KMS-11 (cell line): Measurements from ENCODE around the gene GPR173.
A peak's percentile ranks its signal among the peaks of the same experiment; 100 is the strongest.

Experiments
- H2AFZ ChIP-seq: fragments of 200-600 bp; sonication (generic); 2 replicates; pipeline ENCODE4 v1.6.1; 2016; ENCODE audit warnings: antibody characterized with exemption, mixed run types, low read depth
- H3K27ac ChIP-seq: fragments of 200-600 bp; sonication (generic); 2 replicates; pipeline ENCODE4 v1.6.1; 2016; ENCODE audit warnings: mild to moderate bottlenecking, mixed run types
- H3K27me3 ChIP-seq: fragments of 200-600 bp; sonication (generic); 2 replicates; pipeline ENCODE4 v1.6.1; 2017; ENCODE audit warnings: mild to moderate bottlenecking, low read depth, mixed run types, moderate library complexity; ENCODE audit not compliant: insufficient read depth
- H3K36me3 ChIP-seq: fragments of 200-600 bp; sonication (generic); 2 replicates; pipeline ENCODE4 v1.6.1; 2017; ENCODE audit warnings: mild to moderate bottlenecking, mixed run types; ENCODE audit not compliant: insufficient read depth
- H3K4me1 ChIP-seq: fragments of 200-600 bp; sonication (generic); 2 replicates; pipeline ENCODE4 v1.6.1; 2016; ENCODE audit warnings: mild to moderate bottlenecking, low read depth, mixed run types; ENCODE audit not compliant: poor library complexity, severe bottlenecking
- H3K4me2 ChIP-seq: fragments of 200-600 bp; sonication (generic); 2 replicates; pipeline ENCODE4 v1.7.0; 2016; ENCODE audit warnings: mild to moderate bottlenecking, mixed run types
- H3K4me3 ChIP-seq: fragments of 200-600 bp; sonication (generic); IDR thresholded peaks from 2 replicates; pipeline ENCODE4 v1.6.1; 2017; ENCODE audit warnings: low read depth, low read length, mixed read lengths; ENCODE audit not compliant: insufficient read depth
- H3K79me2 ChIP-seq: fragments of 200-600 bp; sonication (generic); 2 replicates; pipeline ENCODE4 v1.6.1; 2016; ENCODE audit warnings: low read depth, mixed run types; ENCODE audit not compliant: insufficient read depth
- H3K9ac ChIP-seq: fragments of 200-600 bp; sonication (generic); 2 replicates; pipeline ENCODE4 v1.6.1; 2016; ENCODE audit warnings: mild to moderate bottlenecking, mixed run types
- H4K20me1 ChIP-seq: fragments of 200-600 bp; sonication (generic); 2 replicates; pipeline ENCODE4 v1.6.1; 2016; ENCODE audit warnings: mild to moderate bottlenecking, mixed run types; ENCODE audit not compliant: insufficient read depth
- TF ChIP-seq, protein P1 (sequence below): fragments of 200-600 bp; sonication (generic); conservative IDR thresholded peaks from 2 replicates; pipeline ENCODE4 v1.6.1; 2017; ENCODE audit warnings: low read depth, mild to moderate bottlenecking, antibody characterized with exemption, low read length, moderate library complexity, mixed read lengths

GPR173 gene

GRCh38 chrX:53091354-53091753 lies 42.8 kb downstream of the GPR173 start:
- Histone ChIP-seq H3K4me3 (no peak overlapping the region), H3K9ac (no peak overlapping the region), H3K79me2 (no peaks in the 10 kb centered on the region), H3K36me3 (no peaks in the 10 kb centered on the region), H3K27me3 (no peaks in the 10 kb centered on the region), H3K4me2 (no peak overlapping the region), H3K4me1 (peaks cover 3% of the 10 kb centered on the region), H3K27ac (no peak overlapping the region), H4K20me1 (no peaks in the 10 kb centered on the region), H2AFZ (no peak overlapping the region)
- TF ChIP-seq, protein P1, sequence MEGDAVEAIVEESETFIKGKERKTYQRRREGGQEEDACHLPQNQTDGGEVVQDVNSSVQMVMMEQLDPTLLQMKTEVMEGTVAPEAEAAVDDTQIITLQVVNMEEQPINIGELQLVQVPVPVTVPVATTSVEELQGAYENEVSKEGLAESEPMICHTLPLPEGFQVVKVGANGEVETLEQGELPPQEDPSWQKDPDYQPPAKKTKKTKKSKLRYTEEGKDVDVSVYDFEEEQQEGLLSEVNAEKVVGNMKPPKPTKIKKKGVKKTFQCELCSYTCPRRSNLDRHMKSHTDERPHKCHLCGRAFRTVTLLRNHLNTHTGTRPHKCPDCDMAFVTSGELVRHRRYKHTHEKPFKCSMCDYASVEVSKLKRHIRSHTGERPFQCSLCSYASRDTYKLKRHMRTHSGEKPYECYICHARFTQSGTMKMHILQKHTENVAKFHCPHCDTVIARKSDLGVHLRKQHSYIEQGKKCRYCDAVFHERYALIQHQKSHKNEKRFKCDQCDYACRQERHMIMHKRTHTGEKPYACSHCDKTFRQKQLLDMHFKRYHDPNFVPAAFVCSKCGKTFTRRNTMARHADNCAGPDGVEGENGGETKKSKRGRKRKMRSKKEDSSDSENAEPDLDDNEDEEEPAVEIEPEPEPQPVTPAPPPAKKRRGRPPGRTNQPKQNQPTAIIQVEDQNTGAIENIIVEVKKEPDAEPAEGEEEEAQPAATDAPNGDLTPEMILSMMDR, result no peak

GRCh38 chrX:53093177-53093655 lies 44.6 kb downstream of the GPR173 start:
- peak overlapping the region; percentile 87 for H3K27ac ChIP-seq
- peaks cover 3% of the 10 kb centered on the region for H3K4me1 ChIP-seq
- TF ChIP-seq, protein P1, result peak; percentile 81
- peak overlapping the region; percentile 85 for H3K4me2 ChIP-seq
- H3K36me3 ChIP-seq, result no peaks in the 10 kb centered on the region
- no peaks in the 10 kb centered on the region for H4K20me1 ChIP-seq
- H3K4me3 ChIP-seq, result no peak overlapping the region
- peak overlapping the region; percentile 70 for H2AFZ ChIP-seq
- H3K27me3 ChIP-seq, result no peaks in the 10 kb centered on the region
- H3K79me2 ChIP-seq, result no peaks in the 10 kb centered on the region
- H3K9ac ChIP-seq, result peak overlapping the region; percentile 63

GRCh38 chrX:53093748-53094581 lies 45.4 kb downstream of the GPR173 start, which contains the start of gene KANTR:
Gene KANTR, plus strand, starts transcription at chrX:53094142. Its CDS starts 30,131 bp downstream, at chrX:53124273.
- H3K9ac ChIP-seq, result peak within 1 kb of the TSS; percentile 63
- peaks cover 3% of the 10 kb centered on the region for H3K4me1 ChIP-seq
- H3K4me3 ChIP-seq, result no peak within 1 kb of the TSS
- peak within 1 kb of the TSS; percentile 70 for H2AFZ ChIP-seq
- H3K4me2 ChIP-seq, result peak within 1 kb of the TSS; percentile 86
- H3K27me3 ChIP-seq, result no peaks in the 10 kb centered on the region
- no peaks in the 10 kb centered on the region for H3K36me3 ChIP-seq
- H3K27ac ChIP-seq, result peak within 1 kb of the TSS; percentile 87
- no peaks in the 10 kb centered on the region for H3K79me2 ChIP-seq
- H4K20me1 ChIP-seq, result no peaks in the 10 kb centered on the region
- TF ChIP-seq, protein P1, result no peak

DNA sequence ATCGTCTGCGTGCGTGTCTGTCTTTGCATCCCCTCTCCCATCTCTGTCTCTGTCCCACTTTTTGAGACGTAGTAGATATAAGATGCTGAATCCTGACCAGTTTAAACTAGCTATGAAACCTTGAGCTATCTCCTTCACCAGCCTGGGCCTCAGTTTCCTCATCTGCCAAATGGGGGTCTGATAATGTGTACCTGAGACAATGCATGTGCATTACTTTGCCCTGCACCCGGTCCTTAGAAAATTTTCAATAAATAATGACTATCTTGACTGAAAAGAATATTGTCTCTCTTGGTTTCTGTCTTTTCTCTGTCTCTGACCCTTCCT lies 46.0 kb downstream of the GPR173 start:
- H3K4me2 ChIP-seq, result peak overlapping the region; percentile 86
- no peak overlapping the region for H3K4me3 ChIP-seq
- H2AFZ ChIP-seq, result peak overlapping the region; percentile 70
- H3K79me2 ChIP-seq, result no peaks in the 10 kb centered on the region
- peak overlapping the region; percentile 87 for H3K27ac ChIP-seq
- H3K9ac ChIP-seq, result peak overlapping the region; percentile 63; the same call in 1 of the 2 replicates
- H3K4me1 ChIP-seq, result peaks cover 3% of the 10 kb centered on the region
- TF ChIP-seq, protein P1, result no peak
- H3K27me3 ChIP-seq, result no peaks in the 10 kb centered on the region
- H4K20me1 ChIP-seq, result no peaks in the 10 kb centered on the region
- no peaks in the 10 kb centered on the region for H3K36me3 ChIP-seq
